Lower leg skin (tissue), 4 donors: ENCODE measurements around the gene KRTAP10-3. TPM values are rescaled to one million over a fixed set of nuclear protein-coding genes. Genes with fewer than 3 reads are reported as not detected.
"Not testable (repeated sequence)": the region's sequence is repeated elsewhere in the genome, so short reads cannot be mapped to it uniquely, and the experiment has no call there.

Experiments
- DNase-seq, 2 donors: peaks; one replicate each; pipeline ENCODE4 v3.0.0-alpha.2; 2019; ENCODE audit warnings: low spot score in 2 of 2
- H3K4me3 ChIP-seq: fragments of 200-600 bp; sonication (generic); 2 replicates; pipeline ENCODE4 v1.5.1; 2017; ENCODE audit warnings: mild to moderate bottlenecking, low read depth; ENCODE audit not compliant: poor library complexity, severe bottlenecking
- POLR2A ChIP-seq, 2 donors: fragments of 450-650 bp; IDR thresholded peaks; one replicate each; pipeline ENCODE4 v1.6.1; 2016 to 2017; ENCODE audit warnings: antibody characterized with exemption in 2 of 2, mild to moderate bottlenecking in 1 of 2, moderate library complexity in 1 of 2
- WGBS, 2 donors: methylation state at CpG; one replicate each; pipeline ENCODE4 v1.1.5; 2018; 5-methylcytosine and 5-hydroxymethylcytosine counted together
- intact Hi-C: fragments of 100-400 bp; cut with DNase I; formaldehyde crosslinking; loops from one replicate; pipeline ENCODE4 v1.15.0; 2023; ENCODE audit warnings: low total_unique reads
- total RNA-seq, 4 donors: library from RNA; depleted of rRNA; stranded (reverse); fragments of >200 nt; gene quantifications; one replicate each; pipeline ENCODE4 v1.1.0, GENCODE V29; 2016
- TF ChIP-seq, protein P1 (sequence below), 3 donors: fragments of 450-650 bp; IDR thresholded peaks; one replicate each; pipeline ENCODE4 v1.5.1; 2016; ENCODE audit warnings: antibody characterized with exemption in 3 of 3, mild to moderate bottlenecking in 3 of 3, moderate library complexity in 2 of 3

Gene KRTAP10-3
- total RNA-seq, 4 donors from 2014 or later, result 4.8 TPM; not detected in 3

DNA sequence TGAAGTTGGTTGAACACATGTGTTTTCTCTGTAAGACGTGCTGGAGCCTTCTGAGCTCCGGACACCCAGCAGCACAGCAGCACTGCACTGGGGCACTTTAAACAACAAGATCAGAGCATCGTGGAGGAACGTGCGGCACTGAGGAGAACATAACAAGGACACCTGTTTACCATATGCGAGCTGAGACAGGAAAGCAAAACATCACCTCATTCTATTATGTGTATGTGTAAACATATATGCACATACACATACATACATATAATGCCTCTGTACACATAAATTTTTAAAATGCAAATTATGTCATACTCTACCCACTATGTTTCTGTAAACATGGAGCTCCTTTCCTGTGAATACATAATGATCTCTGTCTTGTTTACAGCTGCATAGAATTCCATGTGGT lies 36.9 kb upstream of the KRTAP10-3 start:
- intact Hi-C loops, result no loop called here
- no peak overlapping the region for H3K4me3 ChIP-seq
- no peak for TF ChIP-seq POLR2A (IDR thresholded peaks at IDR 0.05)
- TF ChIP-seq, protein P1, sequence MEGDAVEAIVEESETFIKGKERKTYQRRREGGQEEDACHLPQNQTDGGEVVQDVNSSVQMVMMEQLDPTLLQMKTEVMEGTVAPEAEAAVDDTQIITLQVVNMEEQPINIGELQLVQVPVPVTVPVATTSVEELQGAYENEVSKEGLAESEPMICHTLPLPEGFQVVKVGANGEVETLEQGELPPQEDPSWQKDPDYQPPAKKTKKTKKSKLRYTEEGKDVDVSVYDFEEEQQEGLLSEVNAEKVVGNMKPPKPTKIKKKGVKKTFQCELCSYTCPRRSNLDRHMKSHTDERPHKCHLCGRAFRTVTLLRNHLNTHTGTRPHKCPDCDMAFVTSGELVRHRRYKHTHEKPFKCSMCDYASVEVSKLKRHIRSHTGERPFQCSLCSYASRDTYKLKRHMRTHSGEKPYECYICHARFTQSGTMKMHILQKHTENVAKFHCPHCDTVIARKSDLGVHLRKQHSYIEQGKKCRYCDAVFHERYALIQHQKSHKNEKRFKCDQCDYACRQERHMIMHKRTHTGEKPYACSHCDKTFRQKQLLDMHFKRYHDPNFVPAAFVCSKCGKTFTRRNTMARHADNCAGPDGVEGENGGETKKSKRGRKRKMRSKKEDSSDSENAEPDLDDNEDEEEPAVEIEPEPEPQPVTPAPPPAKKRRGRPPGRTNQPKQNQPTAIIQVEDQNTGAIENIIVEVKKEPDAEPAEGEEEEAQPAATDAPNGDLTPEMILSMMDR (IDR thresholded peaks at IDR 0.05), result no peak
- WGBS, 2 donors, result 59 to 72% methylated on average over 6 of the region's 6 CpGs
- DNase-seq, result peak in 1 of 2 donors; percentile 60

DNA sequence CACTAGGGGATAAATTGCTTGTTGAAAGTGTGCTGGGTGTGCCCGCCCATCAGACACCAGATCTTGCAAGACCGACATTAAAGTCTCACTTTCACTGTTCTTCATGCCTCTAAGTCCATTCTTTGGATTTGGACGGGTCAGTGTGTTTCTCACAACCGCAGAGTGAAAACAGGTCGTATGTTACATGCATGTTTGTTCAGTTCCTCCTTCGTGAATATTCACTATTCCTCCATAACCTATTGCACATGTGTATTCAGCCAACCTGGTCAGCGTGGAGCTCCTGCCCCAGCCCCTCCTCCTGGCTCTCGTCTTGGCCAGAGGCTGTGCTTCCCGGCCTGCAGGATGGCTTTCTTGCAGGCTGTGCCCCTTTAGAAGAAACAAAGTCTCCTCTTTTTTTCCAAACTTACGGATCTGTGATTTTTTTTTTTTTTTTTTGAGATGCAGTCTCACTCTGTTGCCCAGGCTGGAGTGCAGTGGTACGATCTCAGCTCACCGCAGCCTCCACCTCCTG lies 35.9 kb upstream of the KRTAP10-3 start:
- TF ChIP-seq POLR2A (IDR thresholded peaks at IDR 0.05), result no peak
- TF ChIP-seq, protein P1 (IDR thresholded peaks at IDR 0.05), result no peak
- intact Hi-C loops, result no loop called here
- WGBS, 2 donors, result 86 to 88% methylated on average over 12 of the region's 12 CpGs
- peak in 1 of 2 donors; percentile 42 for DNase-seq
- no peak overlapping the region for H3K4me3 ChIP-seq

DNA sequence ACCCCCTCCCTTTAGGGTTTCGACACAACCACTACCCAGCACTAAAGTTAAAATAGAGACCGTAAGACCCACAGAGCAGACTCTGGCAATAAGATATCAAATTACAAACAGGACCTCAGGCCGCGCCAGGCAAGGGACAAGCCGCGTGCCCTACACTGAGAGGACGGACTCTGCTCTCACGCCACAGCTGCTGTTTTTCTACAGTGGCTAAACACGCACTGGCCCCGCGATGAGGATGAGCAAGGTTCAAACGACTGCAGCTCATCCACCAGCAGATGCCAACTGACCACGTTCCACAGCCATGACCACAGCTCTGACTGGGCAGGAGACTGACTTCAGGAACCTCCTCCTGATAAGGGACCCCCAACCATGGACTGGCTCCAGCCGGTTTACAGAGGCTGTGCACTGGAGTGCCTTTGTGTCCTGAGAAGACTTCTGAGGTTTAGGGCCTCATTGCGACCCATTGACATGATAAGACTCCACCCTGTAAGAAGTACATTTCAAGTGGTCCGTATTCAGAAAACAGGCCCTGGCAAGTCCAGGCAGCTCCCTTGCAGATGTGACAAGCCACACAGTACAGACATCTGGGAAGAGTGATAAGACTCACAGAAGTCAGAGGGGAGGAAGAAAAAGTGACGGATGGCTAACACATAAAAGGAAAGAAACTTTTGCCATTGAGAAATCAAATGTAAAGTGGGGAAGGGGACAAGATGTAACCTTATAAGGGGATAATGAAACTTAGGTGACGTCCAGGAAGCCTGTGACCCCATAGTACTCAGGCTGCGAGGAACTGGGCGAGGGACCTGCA lies 35.2 kb upstream of the KRTAP10-3 start:
- peak in 1 of 2 donors; percentile 56 for DNase-seq
- intact Hi-C loops, result no loop called here
- TF ChIP-seq POLR2A (IDR thresholded peaks at IDR 0.05), result no peak
- TF ChIP-seq, protein P1 (IDR thresholded peaks at IDR 0.05), result no peak

DNA sequence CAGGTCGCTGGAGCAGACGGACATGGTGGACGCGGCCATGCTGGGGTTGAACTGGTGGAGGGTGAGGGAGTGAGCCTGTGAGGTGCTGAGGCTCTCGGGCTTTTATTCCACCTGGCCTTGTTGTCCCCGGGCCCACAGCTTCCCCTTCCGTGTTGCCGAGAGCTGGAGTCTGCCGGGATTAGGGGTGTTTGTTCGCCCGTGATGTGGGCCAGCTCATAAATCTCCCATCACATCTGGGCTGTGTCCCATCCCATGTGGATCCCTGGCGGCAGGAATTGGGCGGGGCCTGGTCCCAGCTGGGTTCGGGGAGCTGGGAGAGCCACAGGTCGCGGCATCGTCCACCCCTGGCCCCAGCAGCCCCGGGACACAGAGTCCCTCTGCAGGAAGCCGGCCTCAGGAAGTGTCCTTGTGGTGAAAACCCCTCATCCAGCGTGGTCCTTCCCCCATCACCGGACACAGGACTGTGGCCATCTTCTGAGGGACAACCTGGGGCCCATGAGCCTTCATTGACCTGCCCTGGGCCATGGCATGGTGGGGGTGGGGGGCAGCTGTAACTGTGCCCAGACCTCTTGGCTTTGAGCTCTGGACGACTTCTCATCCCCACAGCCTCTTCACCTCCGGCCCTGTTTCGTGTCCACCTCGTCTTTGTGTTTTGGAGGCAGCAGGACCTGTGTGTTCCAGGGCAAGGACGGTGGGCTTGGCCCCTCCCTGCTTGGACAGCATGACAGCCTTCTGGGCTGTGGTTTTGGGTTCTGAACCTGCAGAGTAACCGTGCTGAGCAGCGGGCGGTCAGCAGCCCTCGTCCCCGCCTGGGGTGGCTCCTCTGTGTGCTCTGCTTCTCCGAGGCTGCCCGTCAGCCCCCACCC lies 34.1 kb upstream of the KRTAP10-3 start, which contains the start of gene KRTAP10-6:
TSS of gene KRTAP10-6 (minus strand) at position 60 of the 866 bp plus-strand sequence. CDS start at position 39, 21 bp downstream.
- DNase-seq, result peak in 1 of 2 donors; percentile 81
- intact Hi-C loops, result no loop called here
- TF ChIP-seq POLR2A (IDR thresholded peaks at IDR 0.05), result no peak
- TF ChIP-seq, protein P1 (IDR thresholded peaks at IDR 0.05), result no peak
- WGBS, 2 donors, result 51 to 52% methylated on average over 27 to 32 of the region's 33 CpGs
- H3K4me3 ChIP-seq, result no peak within 1 kb of the TSS

More for the DNA sequence above, 35.2 kb upstream of the KRTAP10-3 start:
- H3K4me3 ChIP-seq, result no peak overlapping the region
- WGBS, 2 donors, result 72 to 73% methylated on average over 20 of the region's 20 CpGs

DNA sequence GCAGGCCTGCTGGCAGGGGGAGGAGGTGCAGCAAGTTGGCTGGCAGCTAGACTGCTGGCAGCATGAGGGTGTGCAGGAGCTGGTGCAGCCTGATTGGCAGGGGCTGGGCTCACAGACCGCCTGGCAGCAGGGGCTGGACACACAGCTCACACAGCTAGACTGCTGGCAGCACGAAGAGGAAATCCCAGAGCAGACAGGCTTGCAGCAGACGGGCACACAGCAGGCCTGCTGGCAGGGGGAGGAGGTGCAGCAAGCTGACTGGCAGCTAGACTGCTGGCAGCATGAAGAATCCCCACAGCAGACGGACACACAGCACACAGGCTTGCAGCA lies 33.2 kb upstream of the KRTAP10-3 start:
- intact Hi-C loops, DNase-seq, H3K4me3 ChIP-seq: not testable (repeated sequence)
- 10% methylated on average over 2 of the region's 4 CpGs; no CpG with 5 or more reads in 1 of the 2 donors for WGBS, 2 donors

DNA sequence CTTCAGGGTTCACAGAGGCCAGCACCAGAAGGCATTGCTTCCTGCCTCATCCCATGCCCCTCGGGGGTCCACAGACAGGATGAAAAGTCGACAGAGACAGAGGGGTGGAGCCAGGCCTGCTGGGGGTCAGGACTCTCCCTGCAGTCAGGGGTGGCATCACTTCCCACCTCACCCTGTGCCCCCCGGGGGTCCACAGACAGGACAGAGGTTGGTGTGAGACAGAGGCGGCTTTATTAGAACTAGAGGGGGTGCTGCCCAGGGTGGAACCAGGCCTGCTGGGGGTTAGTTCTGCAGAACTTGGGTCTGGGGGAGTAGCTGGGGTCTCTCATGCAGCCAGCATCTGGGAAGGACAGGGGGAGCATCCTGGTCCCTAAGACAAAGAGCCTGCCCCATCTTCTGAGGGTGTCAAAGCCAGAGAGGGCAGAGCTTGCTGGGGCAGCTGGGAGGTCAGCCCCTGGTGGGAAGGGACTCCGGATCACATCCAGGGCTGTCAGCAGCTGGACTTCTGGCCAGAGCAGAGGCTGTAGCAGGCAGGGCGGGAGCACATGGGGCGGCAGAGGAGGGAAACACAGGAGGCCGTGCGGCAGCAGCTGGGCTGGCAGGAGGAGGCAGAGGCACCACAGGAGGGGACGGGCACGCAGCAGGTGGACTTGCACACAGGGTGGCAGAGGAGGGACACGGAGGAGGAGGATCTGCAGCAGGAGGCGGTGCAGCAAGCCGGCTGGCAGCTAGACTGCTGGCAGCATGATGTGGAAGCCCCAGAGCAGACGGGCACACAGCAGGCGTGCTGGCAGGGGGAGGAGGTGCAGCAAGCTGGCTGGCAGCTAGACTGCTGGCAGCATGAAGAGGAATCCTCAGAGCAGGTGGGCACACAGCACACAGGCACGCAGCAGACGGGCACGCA lies 32.6 kb upstream of the KRTAP10-3 start:
- intact Hi-C loops, H3K4me3 ChIP-seq: not testable (repeated sequence)
- 45 to 60% methylated on average over 17 to 19 of the region's 19 CpGs for whole genome bisulfite sequencing, 2 donors
- DNase-seq, result peak in 1 of 2 donors; percentile 52
